ENCODE measurements around the gene REXO2.
A peak's percentile ranks its signal among the peaks of the same experiment; 100 is the strongest.

The REXO2 gene

GRCh38 chr11:114440971-114441763 is 1.9 kb downstream of the REXO2 start:
- no peak for DNase-seq (ENCODE audit: low read depth, low spot score)

DNA sequence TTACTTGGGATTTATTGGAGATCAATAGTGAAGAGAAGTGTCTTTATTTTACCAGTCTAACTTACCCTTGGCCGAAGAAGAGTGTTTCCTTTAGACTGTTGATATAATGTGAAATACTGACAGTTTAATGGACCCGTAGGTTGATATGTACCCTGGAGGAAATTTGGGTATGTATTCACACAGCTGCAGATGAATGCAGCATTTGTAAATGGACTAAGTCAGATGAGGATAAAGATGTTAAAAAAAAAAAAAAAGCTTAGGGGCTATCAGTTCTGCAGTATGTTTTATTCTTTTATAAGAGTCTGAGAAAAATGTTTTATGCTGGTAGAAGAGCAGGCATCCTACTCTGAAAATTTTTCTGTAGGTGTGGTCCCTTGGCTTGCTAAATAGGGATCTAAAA is 2.7 kb downstream of the REXO2 start:
- DNase-seq (ENCODE audit: low read depth, low spot score), result no peak

DNA sequence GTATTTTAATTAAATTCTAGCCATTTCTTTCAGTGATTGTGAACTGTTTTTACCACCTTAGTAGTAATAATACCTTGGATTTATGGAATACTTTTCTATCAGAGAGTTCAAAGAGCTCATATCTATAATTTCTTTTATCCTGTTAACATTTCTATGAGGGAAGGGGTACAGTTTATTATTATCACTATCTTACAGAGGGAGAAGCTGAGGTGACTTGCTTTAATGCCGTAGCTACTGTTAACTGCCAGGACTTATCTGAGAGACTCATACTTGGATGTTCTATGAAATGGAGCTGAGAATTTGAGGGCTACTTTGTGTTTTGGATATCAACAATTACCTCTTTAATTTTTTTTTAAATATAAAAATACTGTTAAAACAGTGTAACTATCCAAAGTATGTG is 3.3 kb downstream of the REXO2 start:
- DNase-seq (ENCODE audit: low read depth, low spot score), result no peak

GRCh38 chr11:114447444-114447843 is 8.2 kb downstream of the REXO2 start:
- DNase-seq (ENCODE audit: low read depth, low spot score), result no peak

DNA sequence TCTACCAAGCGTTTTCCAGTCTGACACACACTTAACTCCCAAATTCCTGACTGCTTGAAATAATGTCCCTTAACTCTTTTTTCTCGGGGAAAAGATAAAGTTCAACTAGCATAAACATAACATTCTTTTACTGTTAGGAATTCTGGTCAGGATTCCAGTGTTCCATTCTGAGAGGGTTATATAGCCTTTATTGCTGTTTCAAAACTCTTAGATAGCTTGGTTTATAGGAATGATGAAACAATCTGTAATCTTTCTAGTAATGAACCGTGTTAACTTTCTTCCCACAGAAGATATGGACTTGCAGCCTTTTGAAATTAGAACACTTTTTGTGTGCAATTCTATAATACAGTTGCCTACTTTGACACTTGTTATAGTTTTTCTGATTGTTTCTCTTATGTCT is 8.6 kb downstream of the REXO2 start:
- DNase-seq (ENCODE audit: low read depth, low spot score), result no peak

- no peak for DNase-seq (ENCODE audit: low read depth, low spot score)
Observed at GRCh38 chr11:114448749-114449482, 9.6 kb downstream of the REXO2 start.

- no peak for DNase-seq (ENCODE audit: low read depth, low spot score)
Observed at GRCh38 chr11:114449845-114450244, 10.6 kb downstream of the REXO2 start.

- DNase-seq (ENCODE audit: low read depth, low spot score), result no peak
Observed at GRCh38 chr11:114452399-114452798, 13.1 kb downstream of the REXO2 start.

DNA sequence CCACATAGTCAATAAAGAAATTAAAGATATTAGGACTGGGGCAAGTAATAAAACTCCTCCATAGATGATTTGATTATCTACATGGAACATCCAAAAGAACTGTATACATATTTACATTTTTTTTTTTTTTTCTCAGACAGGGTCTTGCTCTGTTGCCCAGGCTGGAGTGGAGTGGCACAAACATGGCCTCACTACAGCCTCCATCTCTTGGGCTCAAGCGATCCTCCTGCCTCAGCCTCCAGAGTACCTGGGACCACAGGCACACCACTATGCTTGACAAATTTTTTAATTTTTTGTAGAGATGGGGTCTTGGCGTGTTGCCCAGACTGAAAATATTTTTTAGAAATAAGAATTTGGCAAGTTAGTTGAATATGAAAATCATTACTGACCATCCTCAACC is 24.7 kb downstream of the REXO2 start:
- no peak for DNase-seq (ENCODE audit: low read depth, low spot score)

GRCh38 chr11:114466742-114467141 is 27.5 kb downstream of the REXO2 start:
- DNase-seq (ENCODE audit: low read depth, low spot score), result no peak

DNA sequence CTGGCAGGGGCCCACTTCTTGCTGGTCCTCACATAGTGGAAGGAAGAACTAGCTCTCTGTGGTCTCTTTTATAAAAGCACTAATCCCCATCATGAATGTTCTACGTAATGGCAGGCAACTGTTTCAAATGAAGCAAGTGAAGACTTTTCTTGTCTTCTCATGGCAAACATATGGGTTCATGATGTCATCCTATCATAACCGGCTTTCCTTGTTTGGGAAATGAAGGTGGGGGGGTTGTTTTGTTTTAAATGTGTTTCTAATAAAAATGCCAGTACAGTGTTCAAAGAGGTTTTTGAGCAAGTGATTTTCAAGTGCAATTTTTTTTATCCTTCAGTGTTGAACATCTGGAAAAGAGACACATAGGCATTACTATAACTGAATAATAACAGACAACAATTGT is 33.4 kb downstream of the REXO2 start:
- DNase-seq (ENCODE audit: low read depth, low spot score), result no peak

DNA sequence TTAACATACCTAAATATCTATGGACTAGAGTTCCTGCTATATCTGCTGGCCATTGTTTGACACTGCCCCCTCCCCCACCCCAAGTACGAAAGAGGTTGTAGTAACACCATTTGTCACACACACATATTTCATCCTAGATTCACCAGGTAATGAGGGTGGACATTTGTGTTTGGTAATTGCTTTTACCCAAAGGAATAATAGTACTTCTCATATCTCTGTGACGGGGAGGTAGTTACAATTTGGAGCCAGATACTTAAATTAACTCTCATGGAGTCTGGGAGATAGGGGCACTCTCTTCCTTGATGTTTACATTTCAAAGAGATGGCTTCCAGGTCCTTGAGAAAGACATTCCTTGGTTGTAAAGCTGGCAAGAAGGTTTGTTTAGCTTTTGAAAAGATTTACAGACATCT is 38.7 kb downstream of the REXO2 start:
- peak; percentile 40 for DNase-seq (ENCODE audit: low read depth, low spot score)

- DNase-seq (ENCODE audit: low read depth, low spot score), result peak; percentile 23
Observed at GRCh38 chr11:114478768-114479167, 39.5 kb downstream of the REXO2 start.

GRCh38 chr11:114479331-114479730 is 40.1 kb downstream of the REXO2 start:
- no peak for DNase-seq (ENCODE audit: low read depth, low spot score)

DNA sequence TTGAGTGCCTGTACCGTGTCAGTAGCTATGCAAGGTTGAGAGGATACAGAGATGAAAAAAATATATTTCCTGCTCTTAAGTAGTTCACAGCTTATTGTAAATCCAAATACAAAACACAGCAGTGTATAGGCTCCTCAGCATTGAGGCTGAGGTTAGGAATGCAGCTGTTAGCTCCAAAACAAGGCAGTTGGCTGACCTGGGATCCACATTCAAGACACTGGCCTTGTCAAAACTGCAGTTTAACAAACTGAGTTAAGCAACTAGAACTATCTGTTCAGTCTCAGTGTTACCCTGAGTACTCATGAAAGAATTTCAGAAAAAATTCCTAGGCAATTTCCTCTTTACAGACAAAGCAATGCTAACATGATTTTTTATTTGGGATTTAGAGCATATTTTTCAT is 42.8 kb downstream of the REXO2 start:
- DNase-seq (ENCODE audit: low read depth, low spot score), result no peak

DNA sequence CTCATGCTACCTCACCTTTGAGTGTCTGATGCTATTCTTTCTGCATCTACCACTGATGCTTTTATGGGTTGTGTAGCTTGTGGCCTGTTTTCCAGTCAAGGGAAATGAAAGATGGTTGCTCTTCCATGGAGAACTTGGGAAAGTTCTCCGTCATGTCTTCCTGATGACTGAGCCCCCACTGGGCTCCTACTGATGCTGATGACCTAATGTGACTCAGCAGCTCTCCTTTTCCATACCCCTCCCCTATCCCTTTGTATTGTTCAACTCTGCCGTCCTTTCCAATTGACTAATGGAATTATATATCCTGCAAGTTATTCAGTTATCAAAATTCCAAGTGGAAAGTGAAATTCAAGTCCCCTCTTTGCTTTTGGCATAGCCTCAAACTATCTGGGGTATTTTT is 44.7 kb downstream of the REXO2 start:
- DNase-seq (ENCODE audit: low read depth, low spot score), result no peak

DNA sequence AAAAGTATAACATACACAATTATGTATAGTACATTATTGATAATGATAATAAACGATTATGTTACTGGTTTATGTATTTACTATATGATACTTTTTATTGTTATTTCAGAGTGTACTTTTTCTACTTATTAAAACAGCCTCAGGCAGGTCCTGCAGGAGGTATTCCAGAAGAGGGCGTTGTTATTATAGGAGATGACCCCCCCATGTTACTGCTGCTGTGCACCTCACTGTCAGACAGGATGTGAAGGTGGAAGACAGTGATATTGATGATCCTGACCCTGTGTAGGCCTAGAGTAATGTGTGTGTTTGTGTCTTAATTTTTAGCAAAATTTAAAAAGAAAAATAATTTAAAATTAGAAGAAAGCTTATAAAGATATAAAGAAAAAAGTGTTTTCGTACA is 57.6 kb downstream of the REXO2 start:
- DNase-seq (ENCODE audit: low read depth, low spot score), result no peak

GRCh38 chr11:114499756-114500155 is 60.5 kb downstream of the REXO2 start:
- no peak for DNase-seq (ENCODE audit: low read depth, low spot score)
